GM12878 (cell line): Measurements from ENCODE around the gene IL1B. TPM values are rescaled to one million over a fixed set of nuclear protein-coding genes. Genes with fewer than 3 reads are reported as not detected.

Source experiments
- ASH2L ChIP-seq: fragments of 300-600, 200-600 bp; sonication (generic); IDR thresholded peaks from 2 replicates; pipeline ENCODE4 v1.6.1; 2017; ENCODE audit warnings: low read depth, mild to moderate bottlenecking, borderline replicate concordance
- BACH1 ChIP-seq: fragments of 450-650 bp; IDR thresholded peaks from 2 replicates; pipeline ENCODE4 v1.6.1; 2017; ENCODE audit warnings: mild to moderate bottlenecking, borderline replicate concordance
- BCLAF1 ChIP-seq: fragments of 450-650 bp; IDR thresholded peaks from 2 replicates; pipeline ENCODE4 v1.6.1; 2017; ENCODE audit warnings: antibody characterized with exemption, mild to moderate bottlenecking, moderate library complexity
- CBFB ChIP-seq: IDR thresholded peaks from 2 replicates; pipeline ENCODE4 v1.6.1; 2016; ENCODE audit warnings: antibody characterized with exemption, low read depth
- CREB1 ChIP-seq: IDR thresholded peaks from 2 replicates; pipeline ENCODE4 v1.6.1; 2012; ENCODE audit warnings: low read depth, mild to moderate bottlenecking, inconsistent platforms
- ETV6 ChIP-seq, 2 experiments: fragments of 450-650 bp in 1 of 2; IDR thresholded peaks in 1 of 2; conservative IDR thresholded peaks in 1 of 2; 2 replicates each; pipeline ENCODE4 v1.6.1; 2014; ENCODE audit warnings: antibody characterized with exemption in 1 of 2, borderline replicate concordance in 1 of 2, low read depth in 1 of 2, mild to moderate bottlenecking in 1 of 2, moderate library complexity in 1 of 2
- GABPA ChIP-seq: IDR thresholded peaks from 2 replicates; pipeline ENCODE4 v1.6.1; 2014; ENCODE audit warnings: antibody characterized with exemption, low read depth, mild to moderate bottlenecking, inconsistent platforms
- HCFC1 ChIP-seq: fragments of 150-350 bp; IDR thresholded peaks from 2 replicates; pipeline ENCODE4 v1.6.1; 2014; ENCODE audit warnings: low read length
- HDGF ChIP-seq: fragments of 450-650 bp; IDR thresholded peaks from 2 replicates; pipeline ENCODE4 v1.6.1; 2016; ENCODE audit warnings: antibody characterized with exemption
- IKZF1 ChIP-seq: fragments of 450-650 bp; conservative IDR thresholded peaks from 2 replicates; pipeline ENCODE4 v1.6.1; 2017; ENCODE audit warnings: antibody characterized with exemption, mild to moderate bottlenecking
- JUNB ChIP-seq: IDR thresholded peaks from 2 replicates; pipeline ENCODE4 v1.6.1; 2016; ENCODE audit warnings: antibody characterized with exemption, mild to moderate bottlenecking
- JUND ChIP-seq: IDR thresholded peaks from 2 replicates; pipeline ENCODE4 v1.6.1; 2012; ENCODE audit warnings: low read depth, mild to moderate bottlenecking, low read length, improper control_type of control experiment, moderate library complexity
- KLF5 ChIP-seq: fragments of 450-650 bp; IDR thresholded peaks from 2 replicates; pipeline ENCODE4 v1.6.1; 2014; ENCODE audit warnings: mild to moderate bottlenecking; ENCODE audit not compliant: partially characterized antibody
- MEF2A ChIP-seq: IDR thresholded peaks from 2 replicates; pipeline ENCODE4 v1.6.1; 2011; ENCODE audit warnings: low read depth, mild to moderate bottlenecking, low read length, moderate library complexity; ENCODE audit not compliant: insufficient read depth
- NBN ChIP-seq: fragments of 450-650 bp; IDR thresholded peaks from 2 replicates; pipeline ENCODE4 v1.6.1; 2016
- NFYB ChIP-seq: IDR thresholded peaks from 2 replicates; pipeline ENCODE4 v1.6.1; 2011; ENCODE audit warnings: low read depth, mild to moderate bottlenecking, low read length, improper control_type of control experiment, moderate library complexity; ENCODE audit not compliant: insufficient read depth
- NR2C1 ChIP-seq: fragments of 450-650 bp; IDR thresholded peaks from 2 replicates; pipeline ENCODE4 v1.6.1; 2017; ENCODE audit warnings: antibody characterized with exemption, mild to moderate bottlenecking, moderate library complexity
- POLR2A ChIP-seq: IDR thresholded peaks from 2 replicates; pipeline ENCODE4 v1.6.1; 2011; ENCODE audit warnings: low read depth, mild to moderate bottlenecking, low read length
- SMARCA5 ChIP-seq: fragments of 450-650 bp; IDR thresholded peaks from 2 replicates; pipeline ENCODE4 v1.6.1; 2017; ENCODE audit warnings: mild to moderate bottlenecking
- SREBF1 ChIP-seq: IDR thresholded peaks from 2 replicates; pipeline ENCODE4 v1.6.1; 2012; ENCODE audit warnings: mild to moderate bottlenecking, low read length
- TCF7 ChIP-seq: IDR thresholded peaks from 2 replicates; pipeline ENCODE4 v1.6.1; 2014; ENCODE audit warnings: antibody characterized with exemption, borderline replicate concordance
- ZNF622 ChIP-seq: fragments of 450-650 bp; IDR thresholded peaks from 2 replicates; pipeline ENCODE4 v1.6.1; 2017; ENCODE audit warnings: mild to moderate bottlenecking, inconsistent platforms
- polyA plus RNA-seq, 11 experiments: library from polyadenylated mRNA; depleted of rRNA in 4 of 11; unstranded in 6 of 11; stranded (reverse) in 5 of 11; fragments of >200 nt; fragmentation: Nextera tagmentation in 4 of 11; fragmentation: Illumina TruSeq in 1 of 11; extraction: Ambion mirVana in 4 of 11; extraction: Trizol in 1 of 11; gene quantifications; 1 replicate in 1 of 11; 2 replicates in 10 of 11; pipeline versions ENCODE4 v1.2.1 to v1.2.3, GENCODE V29; 2011 to 2016; ENCODE audit warnings: inconsistent platforms in 2 of 11, missing spikeins in 2 of 11, low read depth in 1 of 11
- total RNA-seq, 4 experiments: library from RNA; depleted of rRNA in 3 of 4; stranded (reverse); fragments of >200 nt in 3 of 4; fragmentation: Illumina TruSeq in 1 of 4; extraction: Trizol in 1 of 4; gene quantifications; 2 replicates each; pipeline versions ENCODE4 v1.2.1 to v1.2.3, GENCODE V29; 2013 to 2021
- TF ChIP-seq, protein P1 (sequence below): IDR thresholded peaks from 2 replicates; pipeline ENCODE4 v1.6.1; 2011; ENCODE audit warnings: borderline replicate concordance, low read depth, mild to moderate bottlenecking, moderate library complexity, low read length; ENCODE audit not compliant: insufficient read depth, poor library complexity, severe bottlenecking
- TF ChIP-seq, protein P2 (sequence below): IDR thresholded peaks from 2 replicates; pipeline ENCODE4 v1.6.1; 2012; ENCODE audit warnings: low read length, inconsistent platforms
- TF ChIP-seq, protein P3 (sequence below): fragments of 450-650 bp; formaldehyde crosslinking; IDR thresholded peaks from 2 replicates; pipeline ENCODE4 v1.5.0; 2022; ENCODE audit warnings: mild to moderate bottlenecking, missing genetic modification characterization

The IL1B gene
- total and polyA plus RNA-seq, 10 of the 15 experiments (the other 5 are each of a cell fraction or from before 2014, with no cell fraction given): 0.20 to 1.6 (median 0.84) TPM

DNA sequence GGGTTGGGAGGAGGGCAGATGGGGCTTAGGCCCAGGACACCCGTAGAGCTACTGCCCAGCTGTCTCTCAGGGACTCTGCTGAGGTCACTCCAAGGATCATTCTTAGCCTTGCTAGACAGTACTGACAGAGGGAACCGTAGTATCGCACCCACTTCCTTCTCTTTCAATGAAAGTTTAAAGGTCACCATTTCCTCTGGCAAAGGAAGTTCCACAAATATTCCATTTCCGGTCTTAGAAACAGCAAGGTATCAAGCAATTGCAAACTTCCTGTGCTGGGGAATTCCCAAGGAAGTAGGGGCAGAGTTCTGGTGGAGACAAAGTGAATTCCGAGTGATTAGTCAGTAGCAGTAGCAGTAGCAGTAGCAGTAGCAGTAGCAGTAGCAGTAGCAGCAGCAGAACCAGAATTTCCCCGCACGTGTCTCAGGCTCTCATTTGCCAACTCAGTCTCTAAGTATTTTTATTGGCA, 24.7 kb downstream of the IL1B start (continued):
- peak; percentile 72 for TF ChIP-seq NR2C1
- TF ChIP-seq JUND: no peak
- no peak for TF ChIP-seq CBFB
- no peak for TF ChIP-seq HCFC1
- TF ChIP-seq BACH1: no peak
- no peak for TF ChIP-seq BCLAF1
- TF ChIP-seq SMARCA5: no peak
- no peak for TF ChIP-seq HDGF
- TF ChIP-seq CREB1: no peak
- 0 out of 2 replicates have a peak, but pooled peaks have one; percentile 41 for TF ChIP-seq MEF2A
- TF ChIP-seq, protein P1, sequence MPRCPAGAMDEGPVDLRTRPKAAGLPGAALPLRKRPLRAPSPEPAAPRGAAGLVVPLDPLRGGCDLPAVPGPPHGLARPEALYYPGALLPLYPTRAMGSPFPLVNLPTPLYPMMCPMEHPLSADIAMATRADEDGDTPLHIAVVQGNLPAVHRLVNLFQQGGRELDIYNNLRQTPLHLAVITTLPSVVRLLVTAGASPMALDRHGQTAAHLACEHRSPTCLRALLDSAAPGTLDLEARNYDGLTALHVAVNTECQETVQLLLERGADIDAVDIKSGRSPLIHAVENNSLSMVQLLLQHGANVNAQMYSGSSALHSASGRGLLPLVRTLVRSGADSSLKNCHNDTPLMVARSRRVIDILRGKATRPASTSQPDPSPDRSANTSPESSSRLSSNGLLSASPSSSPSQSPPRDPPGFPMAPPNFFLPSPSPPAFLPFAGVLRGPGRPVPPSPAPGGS: peak; percentile 24
- peak; percentile 74 for TF ChIP-seq GABPA
- TF ChIP-seq NFYB: no peak
- TF ChIP-seq, protein P2, sequence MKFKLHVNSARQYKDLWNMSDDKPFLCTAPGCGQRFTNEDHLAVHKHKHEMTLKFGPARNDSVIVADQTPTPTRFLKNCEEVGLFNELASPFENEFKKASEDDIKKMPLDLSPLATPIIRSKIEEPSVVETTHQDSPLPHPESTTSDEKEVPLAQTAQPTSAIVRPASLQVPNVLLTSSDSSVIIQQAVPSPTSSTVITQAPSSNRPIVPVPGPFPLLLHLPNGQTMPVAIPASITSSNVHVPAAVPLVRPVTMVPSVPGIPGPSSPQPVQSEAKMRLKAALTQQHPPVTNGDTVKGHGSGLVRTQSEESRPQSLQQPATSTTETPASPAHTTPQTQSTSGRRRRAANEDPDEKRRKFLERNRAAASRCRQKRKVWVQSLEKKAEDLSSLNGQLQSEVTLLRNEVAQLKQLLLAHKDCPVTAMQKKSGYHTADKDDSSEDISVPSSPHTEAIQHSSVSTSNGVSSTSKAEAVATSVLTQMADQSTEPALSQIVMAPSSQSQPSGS: no peak
- TF ChIP-seq TCF7: no peak
- TF ChIP-seq ASH2L: no peak
- TF ChIP-seq, protein P3, sequence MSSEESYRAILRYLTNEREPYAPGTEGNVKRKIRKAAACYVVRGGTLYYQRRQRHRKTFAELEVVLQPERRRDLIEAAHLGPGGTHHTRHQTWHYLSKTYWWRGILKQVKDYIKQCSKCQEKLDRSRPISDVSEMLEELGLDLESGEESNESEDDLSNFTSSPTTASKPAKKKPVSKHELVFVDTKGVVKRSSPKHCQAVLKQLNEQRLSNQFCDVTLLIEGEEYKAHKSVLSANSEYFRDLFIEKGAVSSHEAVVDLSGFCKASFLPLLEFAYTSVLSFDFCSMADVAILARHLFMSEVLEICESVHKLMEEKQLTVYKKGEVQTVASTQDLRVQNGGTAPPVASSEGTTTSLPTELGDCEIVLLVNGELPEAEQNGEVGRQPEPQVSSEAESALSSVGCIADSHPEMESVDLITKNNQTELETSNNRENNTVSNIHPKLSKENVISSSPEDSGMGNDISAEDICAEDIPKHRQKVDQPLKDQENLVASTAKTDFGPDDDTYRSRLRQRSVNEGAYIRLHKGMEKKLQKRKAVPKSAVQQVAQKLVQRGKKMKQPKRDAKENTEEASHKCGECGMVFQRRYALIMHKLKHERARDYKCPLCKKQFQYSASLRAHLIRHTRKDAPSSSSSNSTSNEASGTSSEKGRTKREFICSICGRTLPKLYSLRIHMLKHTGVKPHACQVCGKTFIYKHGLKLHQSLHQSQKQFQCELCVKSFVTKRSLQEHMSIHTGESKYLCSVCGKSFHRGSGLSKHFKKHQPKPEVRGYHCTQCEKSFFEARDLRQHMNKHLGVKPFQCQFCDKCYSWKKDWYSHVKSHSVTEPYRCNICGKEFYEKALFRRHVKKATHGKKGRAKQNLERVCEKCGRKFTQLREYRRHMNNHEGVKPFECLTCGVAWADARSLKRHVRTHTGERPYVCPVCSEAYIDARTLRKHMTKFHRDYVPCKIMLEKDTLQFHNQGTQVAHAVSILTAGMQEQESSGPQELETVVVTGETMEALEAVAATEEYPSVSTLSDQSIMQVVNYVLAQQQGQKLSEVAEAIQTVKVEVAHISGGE (CRISPR knock-in tag): no peak
- TF ChIP-seq JUNB: peak; percentile 22
- TF ChIP-seq KLF5: no peak
- no peak for TF ChIP-seq SREBF1
- peak in 1 of 2 experiments; percentile 99; a peak in 2 of 4 replicates for TF ChIP-seq ETV6 (conservative IDR thresholded peaks at IDR 0.05 in 1 of 2, IDR thresholded peaks at IDR 0.05 in 1 of 2; ENCODE audit: borderline replicate concordance in 1 of 2, low read depth in 1 of 2)
- peak; percentile 58 for TF ChIP-seq IKZF1
- no peak for TF ChIP-seq POLR2A
- no peak for TF ChIP-seq ZNF622
- TF ChIP-seq NBN: no peak
